Sigmoid colon (tissue), 7 donors: ENCODE results near the gene SAMD4A. TPM values are rescaled to one million over a fixed set of nuclear protein-coding genes. Genes with fewer than 3 reads are reported as not detected.

Experiments used
- DNase-seq: peaks from one replicate; pipeline ENCODE4 v3.0.0-alpha.2; 2019
- H3K27ac ChIP-seq, 4 donors: fragments of 200-600 bp; sonication (generic); one replicate each; pipeline ENCODE4 v1.5.1; 2016 to 2019; ENCODE audit warnings: mild to moderate bottlenecking in 1 of 4
- H3K27me3 ChIP-seq, 3 donors: fragments of 200-600 bp; sonication (generic); one replicate each; pipeline ENCODE4 v1.5.1; 2019; ENCODE audit warnings: mild to moderate bottlenecking in 1 of 3
- H3K36me3 ChIP-seq, 4 donors: fragments of 200-600 bp; sonication (generic); one replicate each; pipeline ENCODE4 v1.5.1; 2016 to 2019
- H3K4me1 ChIP-seq, 4 donors: fragments of 200-600 bp; sonication (generic); one replicate each; pipeline ENCODE4 v1.5.1; 2017 to 2019
- H3K4me3 ChIP-seq, 4 donors: fragments of 200-600 bp; sonication (generic); one replicate each; pipeline ENCODE4 v1.5.1; 2017 to 2019; ENCODE audit warnings: mild to moderate bottlenecking in 2 of 4, moderate library complexity in 1 of 4
- H3K9me3 ChIP-seq, 4 donors: fragments of 200-600 bp in 3 of 4; sonication (generic) in 3 of 4; one replicate each; pipeline versions ENCODE4 v1.5.1 to v1.6.1; 2013 to 2019
- CTCF ChIP-seq, 4 experiments: fragments of 450-650 bp in 3 of 4; fragments of 200-600 bp in 1 of 4; IDR thresholded peaks; one replicate each; pipeline ENCODE4 v1.5.1; 2016 to 2019; ENCODE audit warnings: antibody characterized with exemption in 4 of 4, mild to moderate bottlenecking in 3 of 4, moderate library complexity in 2 of 4
- EP300 ChIP-seq, 4 donors: sonication (generic); formaldehyde crosslinking; IDR thresholded peaks; one replicate each; pipeline ENCODE4 v1.6.1; 2017; ENCODE audit warnings: antibody characterized with exemption in 4 of 4
- POLR2A ChIP-seq, 2 donors: fragments of 450-650 bp; IDR thresholded peaks; one replicate each; pipeline ENCODE4 v1.6.1; 2016; ENCODE audit warnings: antibody characterized with exemption in 2 of 2, mild to moderate bottlenecking in 2 of 2, moderate library complexity in 2 of 2
- POLR2AphosphoS5 ChIP-seq, 4 donors: sonication (generic); formaldehyde crosslinking; IDR thresholded peaks; one replicate each; pipeline ENCODE4 v1.6.1; 2017; ENCODE audit warnings: antibody characterized with exemption in 4 of 4
- WGBS, 2 donors: extraction: QIAGEN DNeasy Blood & Tissue Kit; methylation state at CpG; one replicate each; pipeline ENCODE4 v1.1.7; 2013; 5-methylcytosine and 5-hydroxymethylcytosine counted together
- intact Hi-C: fragments of 100-400 bp; cut with DNase I; formaldehyde crosslinking; loops from one replicate; pipeline ENCODE4 v1.15.1; 2023
- polyA plus RNA-seq, 3 donors: library from polyadenylated mRNA; stranded (reverse); fragments of 200-250 nt; gene quantifications; one replicate each; pipeline ENCODE4 v1.2.3, GENCODE V29; 2013
- total RNA-seq, 4 donors: library from RNA; depleted of rRNA; stranded (reverse); fragments of >200 nt; gene quantifications; one replicate each; pipeline ENCODE4 v1.1.0, GENCODE V29; 2016
- donor health status: healthy with polysubstance abuse.
- donor health status: Bipolar disorder and iron deficiency.
- donor health status: healthy.

SAMD4A gene
- total and polyA plus RNA-seq, 7 donors = 4.2 to 135 (median 79.8) TPM

DNA sequence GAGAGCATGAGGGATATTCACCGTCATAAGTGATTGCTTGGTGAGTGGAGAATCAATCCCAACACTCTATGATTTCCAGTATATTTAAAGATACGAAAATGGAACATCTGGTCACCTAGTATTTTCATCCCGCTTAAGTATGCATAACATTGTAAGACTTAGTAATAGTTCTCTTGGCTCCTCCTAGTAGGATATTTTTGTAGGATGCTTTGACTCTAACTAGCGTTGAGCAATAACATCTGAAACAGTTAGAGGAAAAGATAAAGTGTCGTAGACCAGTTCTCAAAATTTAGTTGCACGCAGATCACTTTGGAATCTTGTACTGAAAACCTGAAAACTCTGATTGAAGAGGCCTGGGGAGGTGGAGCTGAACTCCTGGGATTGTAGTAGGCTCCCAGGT, 7.6 kb downstream of the SAMD4A start:
- Histone ChIP-seq H3K9me3 (peaks cover 0 to 6% (median 0%) of the 10 kb centered on the region in 4 donors), H3K4me3 (no peak overlapping the region), H3K36me3 (peaks cover 0 to 16% (median 6%) of the 10 kb centered on the region in 4 donors), H3K27ac (peak overlapping the region in 3 of 4 donors; percentile 10 to 99 (median 70)), H3K4me1 (peaks cover 0 to 91% (median 77%) of the 10 kb centered on the region in 4 donors), H3K27me3 (no peaks in the 10 kb centered on the region)
- DNase-seq = no peak
- WGBS, 2 donors = 94 to 95% methylated on average over 6 of the region's 6 CpGs
- TF ChIP-seq EP300 (IDR thresholded peaks at IDR 0.05) (no peak), CTCF (IDR thresholded peaks at IDR 0.05) (no peak), POLR2AphosphoS5 (IDR thresholded peaks at IDR 0.05) (peak in 2 of 4 donors; percentile 3 to 4), POLR2A (IDR thresholded peaks at IDR 0.05) (no peak)
- intact Hi-C loops = no loop called here

GRCh38 chr14:54577494-54577893, 10.6 kb downstream of the SAMD4A start:
- no peak overlapping the region for H3K4me3 ChIP-seq
- intact Hi-C loops = no loop called here
- DNase-seq = no peak
- H3K9me3 ChIP-seq = no peaks in the 10 kb centered on the region
- H3K36me3 ChIP-seq = peaks cover 0 to 8% (median 4%) of the 10 kb centered on the region in 4 donors
- peaks cover 0 to 80% (median 68%) of the 10 kb centered on the region in 4 donors for H3K4me1 ChIP-seq
- no peaks in the 10 kb centered on the region for H3K27me3 ChIP-seq
- no peak for TF ChIP-seq EP300 (IDR thresholded peaks at IDR 0.05)
- TF ChIP-seq POLR2A (IDR thresholded peaks at IDR 0.05) = no peak
- no peak for TF ChIP-seq CTCF (IDR thresholded peaks at IDR 0.05)
- TF ChIP-seq POLR2AphosphoS5 (IDR thresholded peaks at IDR 0.05) = no peak
- peak overlapping the region in 3 of 4 donors; percentile 53 to 99 (median 70) for H3K27ac ChIP-seq
- WGBS, 2 donors = 84 to 94% methylated on average over 6 of the region's 6 CpGs

- DNase-seq = no peak
- WGBS, 2 donors = 33 to 69% methylated on average over 3 of the region's 3 CpGs
- no peaks in the 10 kb centered on the region for H3K27me3 ChIP-seq
- H3K36me3 ChIP-seq = peaks cover 0 to 8% (median 2%) of the 10 kb centered on the region in 4 donors
- no peak for TF ChIP-seq POLR2A (IDR thresholded peaks at IDR 0.05)
- TF ChIP-seq CTCF (IDR thresholded peaks at IDR 0.05) = no peak
- TF ChIP-seq EP300 (IDR thresholded peaks at IDR 0.05) = no peak
- TF ChIP-seq POLR2AphosphoS5 (IDR thresholded peaks at IDR 0.05) = peak in 1 of 4 donors; percentile 22
- peaks cover 0 to 84% (median 69%) of the 10 kb centered on the region in 4 donors for H3K4me1 ChIP-seq
- H3K9me3 ChIP-seq = no peaks in the 10 kb centered on the region
- peak overlapping the region; percentile 0 to 99 (median 62) for H3K27ac ChIP-seq
- H3K4me3 ChIP-seq = no peak overlapping the region
- intact Hi-C loops = no loop called here
These were observed 11.0 kb downstream of the SAMD4A start for GRCh38 chr14:54577977-54578376.

GRCh38 chr14:54579621-54580020, 12.7 kb downstream of the SAMD4A start:
- H3K4me1 ChIP-seq = peaks cover 0 to 82% (median 67%) of the 10 kb centered on the region in 4 donors
- peak overlapping the region; percentile 13 to 99 (median 43) for H3K27ac ChIP-seq
- peaks cover 0 to 8% (median 0%) of the 10 kb centered on the region in 4 donors for H3K36me3 ChIP-seq
- H3K9me3 ChIP-seq = no peaks in the 10 kb centered on the region
- WGBS, 2 donors = 9 to 33% methylated on average over 1 of the region's 1 CpG
- intact Hi-C loops = no loop called here
- peak in 3 of 4 donors; percentile 22 to 52 (median 39) for TF ChIP-seq POLR2AphosphoS5 (IDR thresholded peaks at IDR 0.05)
- no peak for TF ChIP-seq CTCF (IDR thresholded peaks at IDR 0.05)
- TF ChIP-seq EP300 (IDR thresholded peaks at IDR 0.05) = no peak
- no peak for DNase-seq
- no peak overlapping the region for H3K4me3 ChIP-seq
- H3K27me3 ChIP-seq = no peaks in the 10 kb centered on the region

DNA sequence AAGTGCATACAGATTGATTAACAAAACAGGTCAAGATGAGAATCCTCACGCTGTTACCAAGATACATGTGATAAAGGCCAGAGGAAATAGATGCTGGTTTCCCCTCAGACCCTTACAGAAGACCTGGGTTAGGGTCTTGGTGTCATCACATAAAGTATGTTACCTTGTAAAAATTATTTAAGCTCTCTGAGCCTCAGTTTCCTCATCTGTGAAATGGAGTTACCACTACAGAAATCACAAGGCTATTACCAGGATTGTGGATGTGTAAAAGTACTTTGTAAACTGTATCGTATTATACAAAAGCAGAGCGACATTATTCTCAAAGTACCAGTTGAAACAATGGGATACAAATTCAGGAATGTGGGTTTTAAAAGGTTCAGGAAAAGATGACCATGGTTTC, 14.0 kb downstream of the SAMD4A start:
- intact Hi-C loops = no loop called here
- peaks cover 0 to 8% (median 0%) of the 10 kb centered on the region in 4 donors for H3K36me3 ChIP-seq
- peak overlapping the region in 3 of 4 donors; percentile 13 to 99 (median 70) for H3K27ac ChIP-seq
- H3K4me1 ChIP-seq = peaks cover 0 to 70% (median 55%) of the 10 kb centered on the region in 4 donors
- 96 to 99% methylated on average over 3 of the region's 3 CpGs for WGBS, 2 donors
- no peak overlapping the region for H3K4me3 ChIP-seq
- no peaks in the 10 kb centered on the region for H3K9me3 ChIP-seq
- TF ChIP-seq POLR2A (IDR thresholded peaks at IDR 0.05) (no peak), EP300 (IDR thresholded peaks at IDR 0.05) (no peak), CTCF (IDR thresholded peaks at IDR 0.05) (no peak), POLR2AphosphoS5 (IDR thresholded peaks at IDR 0.05) (no peak)
- no peaks in the 10 kb centered on the region for H3K27me3 ChIP-seq
- no peak for DNase-seq
